ENCODE measurements around the gene SAMD14. TPM values are rescaled to one million over a fixed set of nuclear protein-coding genes. Genes with fewer than 3 reads are reported as not detected.

Gene SAMD14
- total and polyA plus RNA-seq, 10 of the 15 experiments (the other 5 are each of a cell fraction or from before 2014, with no cell fraction given): 0.06 to 1.7 (median 0.25) TPM; not detected in 3

DNA sequence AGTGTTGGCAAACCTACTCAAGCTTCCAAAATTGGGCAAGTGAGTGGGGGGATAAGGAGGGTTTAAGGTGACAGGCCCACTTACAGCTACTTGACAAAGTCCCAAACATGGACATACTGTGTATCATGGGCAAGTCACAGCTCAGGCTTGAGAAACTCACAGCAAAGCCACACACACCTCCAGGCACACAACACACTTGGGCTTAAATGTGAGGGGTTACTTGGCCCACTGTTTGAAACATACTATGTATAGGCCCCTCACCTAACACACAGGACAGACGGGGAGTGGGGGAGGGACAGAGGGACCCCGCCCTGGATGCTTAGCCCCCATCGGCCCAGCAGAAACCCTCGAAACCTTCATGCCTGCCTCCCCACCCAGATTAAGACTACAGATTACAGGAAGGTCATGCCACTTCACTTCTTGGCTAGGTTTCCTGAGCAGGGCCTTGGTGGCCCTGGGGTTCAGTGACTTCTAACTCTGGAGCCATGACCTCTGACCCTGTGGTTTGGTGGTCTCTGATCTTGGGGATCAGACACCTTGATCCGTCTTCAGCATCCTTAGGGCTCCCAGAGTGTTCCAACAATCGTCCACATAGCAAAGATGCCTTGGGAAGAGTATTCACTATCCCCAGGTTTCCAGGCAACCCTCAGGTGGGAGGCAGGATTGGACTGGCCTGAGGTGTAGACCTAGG lies 2.3 kb upstream of the SAMD14 start:
- ATAC-seq (no peak), FAIRE-seq (peak; percentile 18), DNase-seq (ENCODE audit: low read depth, low spot score) (no peak)
- H2AFZ ChIP-seq (ENCODE audit: control insufficient read depth, low read depth, low read length): no peak overlapping the region
- no TSS peak for BruUV-seq (replicated peaks)
- H3K36me3 ChIP-seq (ENCODE audit: control insufficient read depth in 2 of 2, insufficient read depth in 2 of 2, low read length in 1 of 2): peaks cover 13 to 27% of the 10 kb centered on the region in 2 experiments; a peak in 3 of 4 replicates
- no peak overlapping the region for H3K27ac ChIP-seq (ENCODE audit: control insufficient read depth, insufficient read depth)
- 40% methylated on average over 6 of the region's 6 CpGs for WGBS (ENCODE audit: insufficient coverage, insufficient replicate concordance, low lambda C conversion rate, missing lambda C conversion rate)
- no peaks in the 10 kb centered on the region for H3K9me3 ChIP-seq (replicated peaks; ENCODE audit: control insufficient read depth, insufficient read depth, low read length)
- no peak overlapping the region for H3K4me2 ChIP-seq (ENCODE audit: control insufficient read depth, insufficient read depth)
- in situ Hi-C loops (cut with MboI) (no loop called here), intact Hi-C loops (cut with micrococcal nuclease; ENCODE audit: unreplicated experiment) (no loop called here)
- H3K79me2 ChIP-seq (ENCODE audit: control insufficient read depth, insufficient read depth, low read length): no peaks in the 10 kb centered on the region
- ChIA-PET RAD21 (ENCODE audit: unreplicated experiment) (interaction anchor here (0.7 kb wide), 1 partner anchor 15 kb away, joined by 3 read pairs; no protein-coding TSS in a partner anchor), SMC1A (ENCODE audit: uncharacterized antibody, unreplicated experiment) (interaction anchor here (1.1 kb wide), 1 partner anchor 29 kb away, joined by 6 read pairs; no protein-coding TSS in a partner anchor), CTCF (interaction anchor here (0.5 to 3.1 kb wide), 9 partner anchors 9 to 39 kb away, joined by 3 to 21 read pairs (median 5); partner anchors contain the start of genes PDK2 and PPP1R9B), POLR2A (interaction anchor here (0.9 to 1.6 kb wide), 2 partner anchors 9 to 30 kb away, joined by 4 to 5 read pairs; no protein-coding TSS in a partner anchor)
- peaks cover 4 to 10% of the 10 kb centered on the region in 2 experiments for H3K27me3 ChIP-seq (replicated peaks in 1 of 2; ENCODE audit: control insufficient read depth in 2 of 2, insufficient read depth in 2 of 2, low read length in 1 of 2)
- H3K4me1 ChIP-seq (ENCODE audit: control insufficient read depth, insufficient read depth, low read length): peaks cover 6% of the 10 kb centered on the region; the same call in 1 of the 2 replicates
- H3K4me3 ChIP-seq: no peak overlapping the region
- TF ChIP-seq POLR2A (IDR thresholded peaks at IDR 0.05; ENCODE audit: low read depth, low read length) (peak; percentile 58; the same call in 1 of the 2 replicates), NR2C1 (IDR thresholded peaks at IDR 0.05) (0 out of 2 replicates have a peak, but pooled peaks have one; percentile 20), POLR2AphosphoS5 (IDR thresholded peaks at IDR 0.05; ENCODE audit: low read length) (peak; percentile 55), MYC (IDR thresholded peaks at IDR 0.05; ENCODE audit: insufficient read depth, insufficient read length, insufficient replicate concordance, low read length, severe bottlenecking) (no peak), NR2F1 (conservative IDR thresholded peaks at IDR 0.05) (peak; percentile 59), TCF7 (IDR thresholded peaks at IDR 0.05; ENCODE audit: borderline replicate concordance) (no peak)
- TF ChIP-seq, protein P1, sequence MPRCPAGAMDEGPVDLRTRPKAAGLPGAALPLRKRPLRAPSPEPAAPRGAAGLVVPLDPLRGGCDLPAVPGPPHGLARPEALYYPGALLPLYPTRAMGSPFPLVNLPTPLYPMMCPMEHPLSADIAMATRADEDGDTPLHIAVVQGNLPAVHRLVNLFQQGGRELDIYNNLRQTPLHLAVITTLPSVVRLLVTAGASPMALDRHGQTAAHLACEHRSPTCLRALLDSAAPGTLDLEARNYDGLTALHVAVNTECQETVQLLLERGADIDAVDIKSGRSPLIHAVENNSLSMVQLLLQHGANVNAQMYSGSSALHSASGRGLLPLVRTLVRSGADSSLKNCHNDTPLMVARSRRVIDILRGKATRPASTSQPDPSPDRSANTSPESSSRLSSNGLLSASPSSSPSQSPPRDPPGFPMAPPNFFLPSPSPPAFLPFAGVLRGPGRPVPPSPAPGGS (IDR thresholded peaks at IDR 0.05; ENCODE audit: borderline replicate concordance, insufficient read depth, low read depth, low read length, poor library complexity, severe bottlenecking): peak; percentile 18
- H4K20me1 ChIP-seq (ENCODE audit: control insufficient read depth, insufficient read depth): peaks cover under 1% of the 10 kb centered on the region; the same call in 1 of the 2 replicates
- no peak overlapping the region for H3K9ac ChIP-seq (ENCODE audit: control insufficient read depth, insufficient read depth, low read length)

Data from GM12878 (cell line).